Measurements from ENCODE around the gene KXD1. TPM values are rescaled to one million over a fixed set of nuclear protein-coding genes. Genes with fewer than 3 reads are reported as not detected.

KXD1 gene
- polyA plus RNA-seq, 4 donors = 58.8 to 81.3 (median 75.2) TPM

DNA sequence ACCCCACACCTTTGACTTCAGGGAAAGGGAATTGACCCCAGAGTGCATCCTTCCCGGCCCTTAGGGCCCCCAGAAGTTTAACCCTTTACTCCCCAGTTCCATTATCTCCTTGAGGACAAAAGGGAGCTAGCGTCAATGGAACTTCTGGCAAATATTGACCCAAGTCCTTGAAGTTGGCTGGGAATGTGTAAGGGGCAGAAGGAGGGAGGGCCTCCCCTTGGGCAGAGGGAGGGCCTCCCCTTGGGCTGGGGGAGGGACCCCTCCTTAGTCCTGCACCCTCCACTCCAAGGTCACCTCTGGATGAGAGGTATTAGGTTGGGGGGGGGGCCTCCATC is 52.0 kb downstream of the KXD1 start:
- H3K9me3 ChIP-seq (ENCODE audit: control insufficient read depth in 2 of 2, insufficient read depth in 1 of 2, low read depth in 1 of 2, low read length in 1 of 2) = peaks cover 0 to 4% of the 10 kb centered on the region in 2 donors
- DNase-seq (no peak), FAIRE-seq (no peak)
- no peak overlapping the region for H3K4me3 ChIP-seq (ENCODE audit: low read depth in 1 of 3, low read length in 3 of 3)
- H3K27me3 ChIP-seq (ENCODE audit: control insufficient read depth in 3 of 3, insufficient read depth in 3 of 3, low read length in 3 of 3) = peaks cover 50 to 90% (median 61%) of the 10 kb centered on the region in 3 donors
- WGBS, 3 donors = 4 to 31% (median 22%) methylated on average over 2 of the region's 2 CpGs
- peaks cover 0 to 14% (median 3%) of the 10 kb centered on the region in 3 donors for H3K4me1 ChIP-seq (ENCODE audit: control insufficient read depth in 3 of 3, insufficient read depth in 2 of 3, low read depth in 1 of 3, low read length in 2 of 3)
- no peaks in the 10 kb centered on the region for H3K36me3 ChIP-seq (ENCODE audit: control insufficient read depth in 3 of 3, insufficient read depth in 2 of 3, low read depth in 1 of 3, low read length in 3 of 3)
- H3K27ac ChIP-seq (ENCODE audit: low read depth in 1 of 3, low read length in 2 of 3) = no peak overlapping the region

- no peaks in the 10 kb centered on the region for H3K36me3 ChIP-seq (ENCODE audit: control insufficient read depth in 3 of 3, insufficient read depth in 2 of 3, low read depth in 1 of 3, low read length in 3 of 3)
- WGBS, 3 donors = 13 to 23% (median 21%) methylated on average over 3 of the region's 3 CpGs
- DNase-seq (no peak), FAIRE-seq (no peak)
- H3K27ac ChIP-seq (ENCODE audit: low read depth in 1 of 3, low read length in 2 of 3) = no peak overlapping the region
- peaks cover 48 to 90% (median 57%) of the 10 kb centered on the region in 3 donors for H3K27me3 ChIP-seq (ENCODE audit: control insufficient read depth in 3 of 3, insufficient read depth in 3 of 3, low read length in 3 of 3)
- H3K4me1 ChIP-seq (ENCODE audit: control insufficient read depth in 3 of 3, insufficient read depth in 2 of 3, low read depth in 1 of 3, low read length in 2 of 3) = peaks cover 0 to 14% (median 3%) of the 10 kb centered on the region in 3 donors
- H3K4me3 ChIP-seq (ENCODE audit: low read depth in 1 of 3, low read length in 3 of 3) = no peak overlapping the region
- H3K9me3 ChIP-seq (ENCODE audit: control insufficient read depth in 2 of 2, insufficient read depth in 1 of 2, low read depth in 1 of 2, low read length in 1 of 2) = peaks cover 0 to 4% of the 10 kb centered on the region in 2 donors
Measured at GRCh38 chr19:18610245-18610555, 52.5 kb downstream of the KXD1 start.

- no peak overlapping the region for H3K4me3 ChIP-seq (ENCODE audit: low read depth in 1 of 3, low read length in 3 of 3)
- peaks cover 43 to 87% (median 51%) of the 10 kb centered on the region in 3 donors for H3K27me3 ChIP-seq (ENCODE audit: control insufficient read depth in 3 of 3, insufficient read depth in 3 of 3, low read length in 3 of 3)
- FAIRE-seq = no peak
- no peak overlapping the region for H3K27ac ChIP-seq (ENCODE audit: low read depth in 1 of 3, low read length in 2 of 3)
- DNase-seq = no peak
- H3K36me3 ChIP-seq (ENCODE audit: control insufficient read depth in 3 of 3, insufficient read depth in 2 of 3, low read depth in 1 of 3, low read length in 3 of 3) = no peaks in the 10 kb centered on the region
- 4 to 7% (median 5%) methylated on average over 32 to 45 of the region's 45 CpGs for WGBS, 3 donors
- H3K4me1 ChIP-seq (ENCODE audit: control insufficient read depth in 3 of 3, insufficient read depth in 2 of 3, low read depth in 1 of 3, low read length in 2 of 3) = peaks cover 0 to 14% (median 3%) of the 10 kb centered on the region in 3 donors
- H3K9me3 ChIP-seq (ENCODE audit: control insufficient read depth in 2 of 2, insufficient read depth in 1 of 2, low read depth in 1 of 2, low read length in 1 of 2) = peaks cover 0 to 4% of the 10 kb centered on the region in 2 donors
Measured at GRCh38 chr19:18610556-18611326, 53.1 kb downstream of the KXD1 start.

DNA sequence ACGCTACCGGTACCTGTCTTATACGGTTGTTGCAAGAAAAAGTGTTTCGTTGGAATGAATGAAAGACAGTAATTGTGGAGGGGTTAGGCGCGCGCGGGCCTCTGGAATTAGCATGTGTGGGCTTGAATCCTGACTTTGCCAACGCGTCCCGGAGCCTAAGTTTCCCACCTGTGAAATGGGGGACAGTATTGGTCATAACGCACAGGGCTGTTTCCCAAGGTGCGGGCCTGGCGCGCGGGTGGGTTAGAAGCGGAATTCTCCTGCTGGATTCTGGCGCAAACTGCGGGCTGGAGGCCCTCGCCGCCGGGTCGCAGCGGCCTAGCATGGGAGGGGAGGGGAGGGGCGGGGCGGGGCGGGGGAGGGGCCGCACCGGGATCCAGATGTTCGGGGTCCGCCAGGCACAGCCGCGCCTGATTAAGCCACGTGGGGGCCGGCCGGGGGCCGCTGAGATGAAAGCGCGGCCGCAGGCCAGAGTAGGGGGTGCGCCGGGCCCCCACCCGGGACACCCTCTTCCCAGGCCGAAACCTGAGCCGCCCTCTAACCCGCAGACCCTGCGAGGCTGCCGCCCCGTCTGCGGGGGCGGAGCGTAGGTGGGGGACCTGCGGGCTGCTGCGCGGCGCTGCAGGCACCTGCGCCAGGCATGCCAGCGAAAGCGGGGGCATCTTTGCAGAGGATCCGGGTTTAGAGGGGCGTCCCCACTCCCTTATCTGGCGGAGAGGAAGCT is 53.8 kb downstream of the KXD1 start:
- H3K36me3 ChIP-seq (ENCODE audit: control insufficient read depth in 3 of 3, insufficient read depth in 2 of 3, low read depth in 1 of 3, low read length in 3 of 3) = no peaks in the 10 kb centered on the region
- H3K27me3 ChIP-seq (ENCODE audit: control insufficient read depth in 3 of 3, insufficient read depth in 3 of 3, low read length in 3 of 3) = peaks cover 36 to 89% (median 50%) of the 10 kb centered on the region in 3 donors

DNA sequence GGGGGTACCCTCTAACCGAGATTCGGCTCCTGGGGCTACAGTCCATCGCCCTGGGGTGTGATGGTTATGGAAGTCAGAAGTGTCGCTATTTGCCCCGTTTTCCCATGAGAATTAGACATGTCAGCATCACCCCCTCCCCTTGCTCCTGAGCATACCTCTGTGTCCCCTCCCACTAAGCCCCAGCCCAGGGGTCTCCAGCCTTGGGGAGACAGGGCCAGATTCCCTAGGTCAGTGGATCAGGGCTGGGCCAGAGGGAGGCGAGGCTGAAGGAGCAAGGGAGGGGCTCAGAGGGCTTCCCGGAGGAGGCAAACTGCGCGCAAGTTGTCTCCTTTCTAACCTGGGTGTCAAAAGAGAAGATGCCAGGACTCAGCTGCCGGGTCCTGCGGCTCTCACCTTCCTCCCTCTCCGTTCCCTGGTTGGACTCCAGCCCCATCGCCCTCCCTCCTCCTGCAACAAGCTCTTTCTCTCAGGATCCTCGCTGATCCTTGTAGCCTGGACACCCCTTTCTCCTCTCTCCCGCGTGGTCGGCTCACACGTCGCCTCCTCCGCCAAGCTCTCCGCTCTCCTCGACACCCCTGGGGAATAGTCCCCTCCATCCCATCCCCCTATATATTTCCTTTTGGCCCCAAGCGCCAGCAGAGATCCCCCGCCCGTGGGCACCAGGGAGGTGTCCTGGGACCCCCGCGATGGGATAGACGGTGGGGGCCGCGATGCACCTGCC is 54.5 kb downstream of the KXD1 start:
- WGBS, 3 donors = 2 to 4% (median 2%) methylated on average over 27 to 30 of the region's 30 CpGs
- no peak overlapping the region for H3K27ac ChIP-seq (ENCODE audit: low read depth in 1 of 3, low read length in 2 of 3)
- FAIRE-seq (no peak), DNase-seq (no peak)
- H3K4me3 ChIP-seq (ENCODE audit: low read depth in 1 of 3, low read length in 3 of 3) = peak overlapping the region in 2 of 3 donors; percentile 18 to 43
- peaks cover 0 to 12% (median 3%) of the 10 kb centered on the region in 3 donors for H3K4me1 ChIP-seq (ENCODE audit: control insufficient read depth in 3 of 3, insufficient read depth in 2 of 3, low read depth in 1 of 3, low read length in 2 of 3)
- H3K27me3 ChIP-seq (ENCODE audit: control insufficient read depth in 3 of 3, insufficient read depth in 3 of 3, low read length in 3 of 3) = peaks cover 36 to 84% (median 53%) of the 10 kb centered on the region in 3 donors
- peaks cover 0 to 7% of the 10 kb centered on the region in 2 donors for H3K9me3 ChIP-seq (ENCODE audit: control insufficient read depth in 2 of 2, insufficient read depth in 1 of 2, low read depth in 1 of 2, low read length in 1 of 2)
- no peaks in the 10 kb centered on the region for H3K36me3 ChIP-seq (ENCODE audit: control insufficient read depth in 3 of 3, insufficient read depth in 2 of 3, low read depth in 1 of 3, low read length in 3 of 3)

More for the DNA sequence above, 53.8 kb downstream of the KXD1 start:
- H3K4me1 ChIP-seq (ENCODE audit: control insufficient read depth in 3 of 3, insufficient read depth in 2 of 3, low read depth in 1 of 3, low read length in 2 of 3) = peaks cover 0 to 14% (median 3%) of the 10 kb centered on the region in 3 donors
- DNase-seq (peak in 1 of 2 donors; percentile 16), FAIRE-seq (no peak)
- H3K4me3 ChIP-seq (ENCODE audit: low read depth in 1 of 3, low read length in 3 of 3) = no peak overlapping the region
- H3K27ac ChIP-seq (ENCODE audit: low read depth in 1 of 3, low read length in 2 of 3) = no peak overlapping the region
- WGBS, 3 donors = 1 to 3% (median 2%) methylated on average over 38 to 62 of the region's 62 CpGs
- peaks cover 0 to 4% of the 10 kb centered on the region in 2 donors for H3K9me3 ChIP-seq (ENCODE audit: control insufficient read depth in 2 of 2, insufficient read depth in 1 of 2, low read depth in 1 of 2, low read length in 1 of 2)

- Histone ChIP-seq H3K9me3 (ENCODE audit: control insufficient read depth in 2 of 2, insufficient read depth in 1 of 2, low read depth in 1 of 2, low read length in 1 of 2) (peaks cover 0 to 12% of the 10 kb centered on the region in 2 donors), H3K36me3 (ENCODE audit: control insufficient read depth in 3 of 3, insufficient read depth in 2 of 3, low read depth in 1 of 3, low read length in 3 of 3) (no peaks in the 10 kb centered on the region), H3K4me1 (ENCODE audit: control insufficient read depth in 3 of 3, insufficient read depth in 2 of 3, low read depth in 1 of 3, low read length in 2 of 3) (peaks cover 0 to 9% (median 3%) of the 10 kb centered on the region in 3 donors), H3K4me3 (ENCODE audit: low read depth in 1 of 3, low read length in 3 of 3) (peak within 1 kb of the TSS in 2 of 3 donors; percentile 18 to 43), H3K27ac (ENCODE audit: low read depth in 1 of 3, low read length in 2 of 3) (no peak within 1 kb of the TSS), H3K27me3 (ENCODE audit: control insufficient read depth in 3 of 3, insufficient read depth in 3 of 3, low read length in 3 of 3) (peaks cover 29 to 82% (median 45%) of the 10 kb centered on the region in 3 donors)
- FAIRE-seq (no peak), DNase-seq (peak in 1 of 2 donors; percentile 41)
- WGBS, 3 donors = 0 to 2% (median 2%) methylated on average over 50 to 70 of the region's 70 CpGs
Measured at GRCh38 chr19:18612772-18613588, 55.3 kb downstream of the KXD1 start, which contains the start of gene TMEM59L. TSS of gene TMEM59L (plus strand) at chr19:18612870. CDS start at chr19:18612959, 89 bp downstream.

GRCh38 chr19:18613589-18614234 is 56.0 kb downstream of the KXD1 start:
- Histone ChIP-seq H3K27ac (ENCODE audit: low read depth in 1 of 3, low read length in 2 of 3) (no peak overlapping the region), H3K9me3 (ENCODE audit: control insufficient read depth in 2 of 2, insufficient read depth in 1 of 2, low read depth in 1 of 2, low read length in 1 of 2) (peaks cover 0 to 12% of the 10 kb centered on the region in 2 donors), H3K4me1 (ENCODE audit: control insufficient read depth in 3 of 3, insufficient read depth in 2 of 3, low read depth in 1 of 3, low read length in 2 of 3) (peaks cover 0 to 9% (median 3%) of the 10 kb centered on the region in 3 donors), H3K36me3 (ENCODE audit: control insufficient read depth in 3 of 3, insufficient read depth in 2 of 3, low read depth in 1 of 3, low read length in 3 of 3) (no peaks in the 10 kb centered on the region), H3K4me3 (ENCODE audit: low read depth in 1 of 3, low read length in 3 of 3) (no peak overlapping the region), H3K27me3 (ENCODE audit: control insufficient read depth in 3 of 3, insufficient read depth in 3 of 3, low read length in 3 of 3) (peaks cover 22 to 74% (median 40%) of the 10 kb centered on the region in 3 donors)
- DNase-seq (no peak), FAIRE-seq (no peak)
- 20 to 32% (median 26%) methylated on average over 21 to 23 of the region's 23 CpGs for WGBS, 3 donors
